ENCODE measurements around the gene GRIA3.

Gene GRIA3

GRCh38 chrX:123291623-123292022, 107.5 kb downstream of the GRIA3 start:
- no peak for TF ChIP-seq POLR2A (IDR thresholded peaks at IDR 0.05; ENCODE audit: extremely low read depth, insufficient read length)
- no peak for TF ChIP-seq CTCF (IDR thresholded peaks at IDR 0.05; ENCODE audit: low read depth, low read length)
- TF ChIP-seq MAX (IDR thresholded peaks at IDR 0.05; ENCODE audit: low read depth, low read length): no peak
- no peak for TF ChIP-seq MYC (IDR thresholded peaks at IDR 0.05; ENCODE audit: low read depth, low read length)
- DNase-seq (ENCODE audit: low read depth): no peak
- H3K4me3 ChIP-seq (ENCODE audit: low read depth, low read length): no peak overlapping the region

- TF ChIP-seq CTCF (IDR thresholded peaks at IDR 0.05; ENCODE audit: low read depth, low read length) (no peak), MAX (IDR thresholded peaks at IDR 0.05; ENCODE audit: low read depth, low read length) (no peak), POLR2A (IDR thresholded peaks at IDR 0.05; ENCODE audit: extremely low read depth, insufficient read length) (no peak), MYC (IDR thresholded peaks at IDR 0.05; ENCODE audit: low read depth, low read length) (no peak)
- no peak overlapping the region for H3K4me3 ChIP-seq (ENCODE audit: low read depth, low read length)
- no peak for DNase-seq (ENCODE audit: low read depth)
Measured at GRCh38 chrX:123298026-123298425, 113.9 kb downstream of the GRIA3 start.

GRCh38 chrX:123303429-123303828, 119.4 kb downstream of the GRIA3 start:
- TF ChIP-seq MYC (IDR thresholded peaks at IDR 0.05; ENCODE audit: low read depth, low read length) (no peak), POLR2A (IDR thresholded peaks at IDR 0.05; ENCODE audit: extremely low read depth, insufficient read length) (no peak), MAX (IDR thresholded peaks at IDR 0.05; ENCODE audit: low read depth, low read length) (no peak), CTCF (IDR thresholded peaks at IDR 0.05; ENCODE audit: low read depth, low read length) (no peak)
- DNase-seq (ENCODE audit: low read depth): no peak
- H3K4me3 ChIP-seq (ENCODE audit: low read depth, low read length): no peak overlapping the region

- H3K4me3 ChIP-seq (ENCODE audit: low read depth, low read length): no peak overlapping the region
- TF ChIP-seq MAX (IDR thresholded peaks at IDR 0.05; ENCODE audit: low read depth, low read length): no peak
- TF ChIP-seq CTCF (IDR thresholded peaks at IDR 0.05; ENCODE audit: low read depth, low read length): no peak
- TF ChIP-seq MYC (IDR thresholded peaks at IDR 0.05; ENCODE audit: low read depth, low read length): no peak
- no peak for TF ChIP-seq POLR2A (IDR thresholded peaks at IDR 0.05; ENCODE audit: extremely low read depth, insufficient read length)
- DNase-seq (ENCODE audit: low read depth): no peak
Measured at GRCh38 chrX:123308658-123309057, 124.6 kb downstream of the GRIA3 start.

GRCh38 chrX:123310112-123310511, 126.0 kb downstream of the GRIA3 start:
- DNase-seq (ENCODE audit: low read depth): no peak
- TF ChIP-seq MAX (IDR thresholded peaks at IDR 0.05; ENCODE audit: low read depth, low read length) (no peak), MYC (IDR thresholded peaks at IDR 0.05; ENCODE audit: low read depth, low read length) (no peak), CTCF (IDR thresholded peaks at IDR 0.05; ENCODE audit: low read depth, low read length) (no peak), POLR2A (IDR thresholded peaks at IDR 0.05; ENCODE audit: extremely low read depth, insufficient read length) (no peak)
- no peak overlapping the region for H3K4me3 ChIP-seq (ENCODE audit: low read depth, low read length)

- TF ChIP-seq MAX (IDR thresholded peaks at IDR 0.05; ENCODE audit: low read depth, low read length) (no peak), MYC (IDR thresholded peaks at IDR 0.05; ENCODE audit: low read depth, low read length) (no peak), CTCF (IDR thresholded peaks at IDR 0.05; ENCODE audit: low read depth, low read length) (no peak)
- DNase-seq (ENCODE audit: low read depth): no peak
- no peak overlapping the region for H3K4me3 ChIP-seq (ENCODE audit: low read depth, low read length)
Measured at GRCh38 chrX:123311486-123311885, 127.4 kb downstream of the GRIA3 start.

Data from NB4 (cell line).